Suprapubic skin (tissue), 3 donors: ENCODE results near the gene DIRAS1.

Experiments
- CTCF ChIP-seq, 2 donors: fragments of 200-600 bp in 1 of 2; fragments of 450-650 bp in 1 of 2; sonication (generic) in 1 of 2; IDR thresholded peaks; one replicate each; pipeline ENCODE4 v1.5.1; 2016 to 2019; ENCODE audit warnings: antibody characterized with exemption in 2 of 2, mild to moderate bottlenecking in 1 of 2, moderate library complexity in 1 of 2
- POLR2A ChIP-seq, 2 donors: fragments of 450-650 bp; IDR thresholded peaks; one replicate each; pipeline ENCODE4 v1.6.1; 2017; ENCODE audit warnings: antibody characterized with exemption in 2 of 2, mild to moderate bottlenecking in 2 of 2, moderate library complexity in 2 of 2

- TF ChIP-seq CTCF (IDR thresholded peaks at IDR 0.05) (no peak), POLR2A (IDR thresholded peaks at IDR 0.05) (no peak)
Measured at GRCh38 chr19:2728783-2729387, 7.7 kb upstream of the DIRAS1 start.
